ENCODE data around the gene PTPN1.

The PTPN1 gene

DNA sequence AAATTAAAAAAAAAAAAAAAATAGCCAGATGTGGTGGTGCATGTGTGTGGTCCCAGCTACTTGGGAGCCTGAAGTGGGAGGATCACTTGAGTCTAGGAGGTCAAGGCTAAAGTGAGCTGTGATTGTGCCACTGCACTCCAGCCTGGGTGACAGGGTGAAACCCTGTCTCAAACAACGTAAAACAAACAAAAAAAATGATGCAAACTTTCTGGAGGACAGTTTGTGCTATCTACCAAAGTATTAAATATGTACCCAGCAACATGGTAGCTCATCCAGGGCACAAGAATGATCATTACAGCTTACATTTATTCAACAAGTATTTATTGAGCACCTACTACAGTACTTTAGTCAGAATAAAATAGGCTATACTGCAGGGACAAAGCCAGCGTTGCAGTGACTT lies 40.4 kb upstream of the PTPN1 start:
- TF ChIP-seq SIN3A (IDR thresholded peaks at IDR 0.05; ENCODE audit: borderline replicate concordance, insufficient read depth, low read length) (no peak), FOXP2 (optimal IDR thresholded peaks at IDR 0.05; ENCODE audit: borderline replicate concordance, extremely low read depth, extremely low read length, insufficient read depth) (no peak), REST (IDR thresholded peaks at IDR 0.05; ENCODE audit: insufficient read depth in 1 of 2, low read depth in 2 of 2, low read length in 2 of 2) (no peak), TAF1 (IDR thresholded peaks at IDR 0.05; ENCODE audit: borderline replicate concordance, insufficient read depth, low read length) (no peak), POLR2AphosphoS5 (IDR thresholded peaks at IDR 0.05; ENCODE audit: low read depth, low read length) (no peak)

DNA sequence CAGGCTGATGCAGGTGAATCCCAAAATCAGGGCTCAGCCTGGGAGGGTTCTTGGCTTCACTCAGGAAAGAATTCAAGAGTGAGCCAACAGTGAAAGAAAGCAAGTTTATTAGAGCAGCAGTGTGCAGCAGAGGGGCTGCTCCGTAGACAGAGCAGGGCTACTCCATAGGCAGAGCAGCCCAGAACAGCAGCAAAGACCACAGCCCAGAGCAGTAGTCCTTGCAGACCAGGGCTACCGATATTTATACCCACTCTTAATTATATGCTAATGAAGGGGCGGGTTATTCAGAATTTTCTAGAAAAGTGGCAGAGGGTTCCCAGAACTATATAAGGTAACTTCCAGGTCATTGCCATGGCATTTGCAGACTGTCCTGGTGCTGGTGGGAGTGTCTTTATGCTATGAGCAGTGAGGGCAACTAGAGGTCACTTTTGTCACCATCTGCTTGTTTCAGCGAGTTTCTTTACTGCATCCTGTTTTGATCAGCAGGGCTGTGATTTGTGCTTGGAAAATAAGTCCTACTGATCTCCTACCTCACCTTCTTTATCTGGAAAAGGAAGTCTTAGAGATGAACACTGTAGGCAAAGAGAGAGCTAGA lies 39.8 kb upstream of the PTPN1 start:
- no peak for TF ChIP-seq REST (IDR thresholded peaks at IDR 0.05; ENCODE audit: insufficient read depth in 1 of 2, low read depth in 2 of 2, low read length in 2 of 2)
- no peak for TF ChIP-seq FOXP2 (optimal IDR thresholded peaks at IDR 0.05; ENCODE audit: borderline replicate concordance, extremely low read depth, extremely low read length, insufficient read depth)
- no peak for TF ChIP-seq POLR2AphosphoS5 (IDR thresholded peaks at IDR 0.05; ENCODE audit: low read depth, low read length)
- no peak for TF ChIP-seq SIN3A (IDR thresholded peaks at IDR 0.05; ENCODE audit: borderline replicate concordance, insufficient read depth, low read length)
- TF ChIP-seq TAF1 (IDR thresholded peaks at IDR 0.05; ENCODE audit: borderline replicate concordance, insufficient read depth, low read length): no peak

DNA sequence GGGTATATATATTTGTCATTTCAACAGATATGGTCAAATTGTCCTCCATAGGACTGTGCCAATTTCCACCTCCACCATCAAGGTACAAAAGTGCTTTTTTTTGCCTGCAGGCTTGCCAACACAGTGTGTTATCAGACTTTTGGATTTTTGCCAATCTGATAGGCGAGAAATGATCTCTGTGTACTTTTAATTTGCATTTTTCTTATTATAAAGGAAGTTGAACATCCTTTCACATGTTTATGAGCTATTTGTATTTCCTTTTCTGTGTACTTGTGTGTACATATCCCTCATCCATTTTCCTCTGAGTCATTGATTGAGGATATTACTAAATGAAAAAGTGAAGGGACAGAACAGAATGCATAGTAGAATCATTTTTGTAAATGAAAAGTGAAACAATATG lies 39.0 kb upstream of the PTPN1 start:
- TF ChIP-seq SIN3A (IDR thresholded peaks at IDR 0.05; ENCODE audit: borderline replicate concordance, insufficient read depth, low read length): no peak
- TF ChIP-seq FOXP2 (optimal IDR thresholded peaks at IDR 0.05; ENCODE audit: borderline replicate concordance, extremely low read depth, extremely low read length, insufficient read depth): no peak
- no peak for TF ChIP-seq TAF1 (IDR thresholded peaks at IDR 0.05; ENCODE audit: borderline replicate concordance, insufficient read depth, low read length)
- TF ChIP-seq REST (IDR thresholded peaks at IDR 0.05; ENCODE audit: insufficient read depth in 1 of 2, low read depth in 2 of 2, low read length in 2 of 2): no peak
- TF ChIP-seq POLR2AphosphoS5 (IDR thresholded peaks at IDR 0.05; ENCODE audit: low read depth, low read length): no peak

DNA sequence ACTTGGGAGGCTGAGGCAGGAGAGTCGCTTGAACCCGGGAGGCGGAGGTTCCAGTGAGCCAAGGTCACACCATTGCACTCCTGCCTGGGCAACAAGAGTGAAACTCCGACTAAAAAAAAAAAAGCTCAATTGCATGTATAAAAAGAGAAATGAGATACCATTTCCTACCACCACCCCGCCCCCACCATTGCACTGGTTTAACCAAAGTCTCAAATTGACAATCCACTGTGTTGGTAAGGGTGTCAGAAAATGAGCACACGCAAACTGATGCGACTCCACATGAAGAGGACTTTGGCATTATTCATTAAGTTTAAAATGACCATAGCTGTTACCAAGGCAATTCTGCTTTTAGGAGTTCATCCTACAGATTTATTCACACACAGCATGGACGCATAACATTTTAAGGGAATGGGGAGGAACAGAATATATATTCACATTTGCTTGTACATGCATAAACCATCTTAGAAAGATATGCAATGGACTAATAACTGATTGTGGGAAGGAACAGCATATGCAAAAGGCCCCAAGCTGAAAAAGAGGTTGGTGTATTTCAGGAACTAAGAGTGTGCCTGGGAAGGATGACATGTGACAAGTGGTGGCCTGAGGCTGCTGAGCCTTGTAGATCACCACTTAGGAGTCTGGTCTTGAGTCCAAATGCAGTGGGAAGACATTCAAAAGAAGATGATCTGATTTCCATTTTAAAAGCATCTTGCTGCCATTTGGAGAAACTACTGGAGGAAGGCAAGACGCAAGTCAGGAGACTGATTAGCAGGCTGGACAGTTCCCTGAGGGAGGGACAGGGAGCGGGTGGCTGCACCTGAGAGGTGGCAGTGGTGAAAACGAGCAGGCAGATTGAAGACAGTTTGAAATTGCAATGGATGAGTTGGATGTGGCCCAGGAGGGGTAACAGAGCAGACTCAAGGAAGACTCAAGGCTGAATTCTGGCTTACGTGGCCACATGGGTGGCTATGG lies 37.2 kb upstream of the PTPN1 start:
- TF ChIP-seq FOXP2 (optimal IDR thresholded peaks at IDR 0.05; ENCODE audit: borderline replicate concordance, extremely low read depth, extremely low read length, insufficient read depth) (no peak), REST (IDR thresholded peaks at IDR 0.05; ENCODE audit: insufficient read depth in 1 of 2, low read depth in 2 of 2, low read length in 2 of 2) (peak in 1 of 2 experiments; percentile 75; a peak in 1 of 4 replicates), POLR2AphosphoS5 (IDR thresholded peaks at IDR 0.05; ENCODE audit: low read depth, low read length) (no peak)
